H1 (cell line): ENCODE data around the gene SLC48A1.

ENCODE experiments used
- BRCA1 ChIP-seq: IDR thresholded peaks from 2 replicates; pipeline ENCODE4 v1.6.1; 2012; ENCODE audit warnings: low read depth, low read length, improper control_type of control experiment
- CBX8 ChIP-seq: fragments of 300-800, 300-1000 bp; sonication (generic); IDR thresholded peaks from 2 replicates; pipeline ENCODE4 v1.7.1; 2016; ENCODE audit warnings: low read depth, low read length, borderline replicate concordance
- CREB1 ChIP-seq: IDR thresholded peaks from 2 replicates; pipeline ENCODE4 v1.6.1; 2012; ENCODE audit warnings: inconsistent platforms
- EZH2 ChIP-seq: fragments of 200-600 bp; sonication (generic); IDR thresholded peaks from 2 replicates; pipeline ENCODE4 v1.7.1; 2012; ENCODE audit warnings: low read depth, mild to moderate bottlenecking, moderate library complexity, low read length, inconsistent platforms; ENCODE audit not compliant: severe bottlenecking
- PHF8 ChIP-seq: fragments of 200-600 bp; sonication (generic); conservative IDR thresholded peaks from 2 replicates; pipeline ENCODE4 v1.7.1; 2012; ENCODE audit warnings: low read depth, mild to moderate bottlenecking, inconsistent platforms, low read length, moderate library complexity
- POLR2A ChIP-seq, 2 experiments: IDR thresholded peaks; 1 replicate in 1 of 2; 2 replicates in 1 of 2; pipeline ENCODE4 v1.6.1; 2011; ENCODE audit warnings: low read depth in 2 of 2, low read length in 2 of 2, mild to moderate bottlenecking in 2 of 2; ENCODE audit errors: control extremely low read depth in 1 of 2
- RAD21 ChIP-seq, 2 experiments: IDR thresholded peaks in 1 of 2; conservative IDR thresholded peaks in 1 of 2; 2 replicates each; pipeline ENCODE4 v1.6.1; 2011; ENCODE audit warnings: low read depth in 2 of 2, low read length in 2 of 2, improper control_type of control experiment in 1 of 2, inconsistent platforms in 1 of 2, mild to moderate bottlenecking in 1 of 2, moderate library complexity in 1 of 2
- RNF2 ChIP-seq: fragments of 200-900, 300-1000 bp; sonication (generic); IDR thresholded peaks from 2 replicates; pipeline ENCODE4 v1.7.1; 2016; ENCODE audit warnings: borderline replicate concordance, low read depth, mild to moderate bottlenecking, antibody characterized with exemption, low read length; ENCODE audit not compliant: poor library complexity, severe bottlenecking; ENCODE audit errors: missing control alignments
- SP1 ChIP-seq: IDR thresholded peaks from 2 replicates; pipeline ENCODE4 v1.6.1; 2011; ENCODE audit warnings: low read depth, low read length
- SP2 ChIP-seq: IDR thresholded peaks from 2 replicates; pipeline ENCODE4 v1.6.1; 2012; ENCODE audit warnings: mild to moderate bottlenecking, low read length, inconsistent platforms
- TF ChIP-seq, protein P1 (sequence below), 3 experiments: IDR thresholded peaks; 1 replicate in 2 of 3; 2 replicates in 1 of 3; pipeline versions ENCODE4 v1.5.1 to v1.6.1; 2011; ENCODE audit warnings: low read length in 3 of 3, mild to moderate bottlenecking in 3 of 3, inconsistent platforms in 2 of 3, low read depth in 1 of 3, moderate library complexity in 1 of 3; ENCODE audit not compliant: insufficient read depth in 1 of 3; ENCODE audit errors: control extremely low read depth in 1 of 3
- TF ChIP-seq, protein P2 (sequence below): IDR thresholded peaks from 2 replicates; pipeline ENCODE4 v1.6.1; 2012; ENCODE audit warnings: low read length, inconsistent platforms
- TF ChIP-seq, protein P3 (sequence below): IDR thresholded peaks from 2 replicates; pipeline ENCODE4 v1.6.1; 2012; ENCODE audit warnings: inconsistent platforms

DNA sequence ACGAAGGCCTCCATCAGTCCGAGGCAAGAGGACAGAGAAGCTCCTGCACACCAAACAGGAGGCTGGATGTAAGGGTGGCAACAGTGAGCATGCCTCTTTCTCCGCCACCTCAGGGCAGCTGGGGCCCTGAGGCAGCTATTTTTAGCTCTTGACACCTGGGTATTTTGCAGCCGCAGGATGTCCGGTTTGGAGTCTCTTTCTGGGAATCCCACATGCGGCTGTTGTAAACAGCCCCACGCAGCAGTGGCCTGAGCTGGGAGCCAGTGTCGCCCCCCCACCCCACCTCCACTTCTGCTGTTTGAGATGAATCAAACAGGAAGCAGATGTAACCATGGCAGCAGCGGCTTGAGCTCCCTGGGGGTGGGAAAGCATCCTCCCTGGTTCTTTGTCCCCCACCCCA lies 35.0 kb downstream of the SLC48A1 start:
- TF ChIP-seq PHF8 = no peak
- TF ChIP-seq SP1 = no peak
- TF ChIP-seq EZH2 = no peak
- no peak for TF ChIP-seq BRCA1
- TF ChIP-seq CBX8 = no peak
- TF ChIP-seq, protein P1, sequence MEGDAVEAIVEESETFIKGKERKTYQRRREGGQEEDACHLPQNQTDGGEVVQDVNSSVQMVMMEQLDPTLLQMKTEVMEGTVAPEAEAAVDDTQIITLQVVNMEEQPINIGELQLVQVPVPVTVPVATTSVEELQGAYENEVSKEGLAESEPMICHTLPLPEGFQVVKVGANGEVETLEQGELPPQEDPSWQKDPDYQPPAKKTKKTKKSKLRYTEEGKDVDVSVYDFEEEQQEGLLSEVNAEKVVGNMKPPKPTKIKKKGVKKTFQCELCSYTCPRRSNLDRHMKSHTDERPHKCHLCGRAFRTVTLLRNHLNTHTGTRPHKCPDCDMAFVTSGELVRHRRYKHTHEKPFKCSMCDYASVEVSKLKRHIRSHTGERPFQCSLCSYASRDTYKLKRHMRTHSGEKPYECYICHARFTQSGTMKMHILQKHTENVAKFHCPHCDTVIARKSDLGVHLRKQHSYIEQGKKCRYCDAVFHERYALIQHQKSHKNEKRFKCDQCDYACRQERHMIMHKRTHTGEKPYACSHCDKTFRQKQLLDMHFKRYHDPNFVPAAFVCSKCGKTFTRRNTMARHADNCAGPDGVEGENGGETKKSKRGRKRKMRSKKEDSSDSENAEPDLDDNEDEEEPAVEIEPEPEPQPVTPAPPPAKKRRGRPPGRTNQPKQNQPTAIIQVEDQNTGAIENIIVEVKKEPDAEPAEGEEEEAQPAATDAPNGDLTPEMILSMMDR (IDR thresholded peaks at IDR 0.05; ENCODE audit: control extremely low read depth in 1 of 3, insufficient read depth in 1 of 3, low read depth in 1 of 3, low read length in 3 of 3) = no peak
- no peak for TF ChIP-seq RNF2
- no peak for TF ChIP-seq SP2
- TF ChIP-seq, protein P2, sequence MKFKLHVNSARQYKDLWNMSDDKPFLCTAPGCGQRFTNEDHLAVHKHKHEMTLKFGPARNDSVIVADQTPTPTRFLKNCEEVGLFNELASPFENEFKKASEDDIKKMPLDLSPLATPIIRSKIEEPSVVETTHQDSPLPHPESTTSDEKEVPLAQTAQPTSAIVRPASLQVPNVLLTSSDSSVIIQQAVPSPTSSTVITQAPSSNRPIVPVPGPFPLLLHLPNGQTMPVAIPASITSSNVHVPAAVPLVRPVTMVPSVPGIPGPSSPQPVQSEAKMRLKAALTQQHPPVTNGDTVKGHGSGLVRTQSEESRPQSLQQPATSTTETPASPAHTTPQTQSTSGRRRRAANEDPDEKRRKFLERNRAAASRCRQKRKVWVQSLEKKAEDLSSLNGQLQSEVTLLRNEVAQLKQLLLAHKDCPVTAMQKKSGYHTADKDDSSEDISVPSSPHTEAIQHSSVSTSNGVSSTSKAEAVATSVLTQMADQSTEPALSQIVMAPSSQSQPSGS = no peak
- no peak for TF ChIP-seq POLR2A (IDR thresholded peaks at IDR 0.05; ENCODE audit: control extremely low read depth in 1 of 2, low read depth in 2 of 2, low read length in 2 of 2)
- TF ChIP-seq, protein P3, sequence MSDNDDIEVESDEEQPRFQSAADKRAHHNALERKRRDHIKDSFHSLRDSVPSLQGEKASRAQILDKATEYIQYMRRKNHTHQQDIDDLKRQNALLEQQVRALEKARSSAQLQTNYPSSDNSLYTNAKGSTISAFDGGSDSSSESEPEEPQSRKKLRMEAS = no peak
- no peak for TF ChIP-seq CREB1
- TF ChIP-seq RAD21 (IDR thresholded peaks at IDR 0.05 in 1 of 2, conservative IDR thresholded peaks at IDR 0.05 in 1 of 2; ENCODE audit: low read depth in 2 of 2, low read length in 2 of 2) = no peak
